Measurements from ENCODE around the gene FHIT.

Gene FHIT

GRCh38 chr3:60266444-60266843, 984.8 kb downstream of the FHIT start:
- no peak overlapping the region for H3K9ac ChIP-seq
- no peak overlapping the region for H3K4me2 ChIP-seq (ENCODE audit: low read length)
- no peak overlapping the region for H3K27ac ChIP-seq
- H3K9me3 ChIP-seq (ENCODE audit: control insufficient read depth, low read length) = no peaks in the 10 kb centered on the region
- no peaks in the 10 kb centered on the region for H3K36me3 ChIP-seq (ENCODE audit: control insufficient read depth, insufficient read depth, low read length)
- H2AFZ ChIP-seq = no peak overlapping the region
- H3K27me3 ChIP-seq (ENCODE audit: control insufficient read depth, insufficient read depth, low read length) = no peaks in the 10 kb centered on the region
- H3K79me2 ChIP-seq = no peaks in the 10 kb centered on the region
- no peaks in the 10 kb centered on the region for H3K4me1 ChIP-seq
- TF ChIP-seq, protein P1, sequence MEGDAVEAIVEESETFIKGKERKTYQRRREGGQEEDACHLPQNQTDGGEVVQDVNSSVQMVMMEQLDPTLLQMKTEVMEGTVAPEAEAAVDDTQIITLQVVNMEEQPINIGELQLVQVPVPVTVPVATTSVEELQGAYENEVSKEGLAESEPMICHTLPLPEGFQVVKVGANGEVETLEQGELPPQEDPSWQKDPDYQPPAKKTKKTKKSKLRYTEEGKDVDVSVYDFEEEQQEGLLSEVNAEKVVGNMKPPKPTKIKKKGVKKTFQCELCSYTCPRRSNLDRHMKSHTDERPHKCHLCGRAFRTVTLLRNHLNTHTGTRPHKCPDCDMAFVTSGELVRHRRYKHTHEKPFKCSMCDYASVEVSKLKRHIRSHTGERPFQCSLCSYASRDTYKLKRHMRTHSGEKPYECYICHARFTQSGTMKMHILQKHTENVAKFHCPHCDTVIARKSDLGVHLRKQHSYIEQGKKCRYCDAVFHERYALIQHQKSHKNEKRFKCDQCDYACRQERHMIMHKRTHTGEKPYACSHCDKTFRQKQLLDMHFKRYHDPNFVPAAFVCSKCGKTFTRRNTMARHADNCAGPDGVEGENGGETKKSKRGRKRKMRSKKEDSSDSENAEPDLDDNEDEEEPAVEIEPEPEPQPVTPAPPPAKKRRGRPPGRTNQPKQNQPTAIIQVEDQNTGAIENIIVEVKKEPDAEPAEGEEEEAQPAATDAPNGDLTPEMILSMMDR (IDR thresholded peaks at IDR 0.05) = no peak
- H3K4me3 ChIP-seq (ENCODE audit: low read depth, low read length) = no peak overlapping the region

GRCh38 chr3:60263191-60263590, 988.1 kb downstream of the FHIT start:
- Histone ChIP-seq H3K27ac (no peak overlapping the region), H2AFZ (no peak overlapping the region), H3K36me3 (ENCODE audit: control insufficient read depth, insufficient read depth, low read length) (no peaks in the 10 kb centered on the region), H3K4me2 (ENCODE audit: low read length) (no peak overlapping the region), H3K4me1 (no peaks in the 10 kb centered on the region), H3K27me3 (ENCODE audit: control insufficient read depth, insufficient read depth, low read length) (no peaks in the 10 kb centered on the region), H3K79me2 (no peaks in the 10 kb centered on the region), H3K9ac (no peak overlapping the region), H3K4me3 (ENCODE audit: low read depth, low read length) (no peak overlapping the region), H3K9me3 (ENCODE audit: control insufficient read depth, low read length) (no peaks in the 10 kb centered on the region)
- TF ChIP-seq, protein P1 (IDR thresholded peaks at IDR 0.05) = no peak

GRCh38 chr3:60262546-60262945, 988.7 kb downstream of the FHIT start:
- Histone ChIP-seq H3K9me3 (ENCODE audit: control insufficient read depth, low read length) (no peaks in the 10 kb centered on the region), H3K4me2 (ENCODE audit: low read length) (no peak overlapping the region), H3K9ac (no peak overlapping the region), H3K79me2 (no peaks in the 10 kb centered on the region), H3K27ac (no peak overlapping the region), H3K27me3 (ENCODE audit: control insufficient read depth, insufficient read depth, low read length) (no peaks in the 10 kb centered on the region), H3K36me3 (ENCODE audit: control insufficient read depth, insufficient read depth, low read length) (no peaks in the 10 kb centered on the region), H2AFZ (no peak overlapping the region), H3K4me3 (ENCODE audit: low read depth, low read length) (no peak overlapping the region), H3K4me1 (no peaks in the 10 kb centered on the region)
- TF ChIP-seq, protein P1 (IDR thresholded peaks at IDR 0.05) = no peak

DNA sequence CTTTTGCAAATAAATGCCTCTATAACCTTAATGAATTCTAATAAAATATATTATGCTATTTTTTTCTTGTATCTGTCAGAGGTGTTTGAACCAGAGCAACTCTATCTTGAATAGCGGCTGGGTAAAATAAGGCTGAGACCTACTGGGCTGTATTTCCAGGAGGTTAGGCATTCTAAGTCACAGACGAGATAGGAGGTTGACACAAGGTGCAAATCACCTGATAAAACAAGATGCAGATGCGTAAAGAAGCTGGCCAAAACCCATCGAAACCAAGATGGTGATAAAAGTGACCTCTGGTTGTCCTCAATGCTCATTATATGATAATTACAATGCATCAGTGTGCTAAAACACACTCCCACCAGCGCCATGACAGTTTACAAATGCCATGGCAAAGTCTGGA, 990.7 kb downstream of the FHIT start:
- H3K36me3 ChIP-seq (ENCODE audit: control insufficient read depth, insufficient read depth, low read length) = no peaks in the 10 kb centered on the region
- H2AFZ ChIP-seq = no peak overlapping the region
- TF ChIP-seq, protein P1 (IDR thresholded peaks at IDR 0.05) = no peak

DNA sequence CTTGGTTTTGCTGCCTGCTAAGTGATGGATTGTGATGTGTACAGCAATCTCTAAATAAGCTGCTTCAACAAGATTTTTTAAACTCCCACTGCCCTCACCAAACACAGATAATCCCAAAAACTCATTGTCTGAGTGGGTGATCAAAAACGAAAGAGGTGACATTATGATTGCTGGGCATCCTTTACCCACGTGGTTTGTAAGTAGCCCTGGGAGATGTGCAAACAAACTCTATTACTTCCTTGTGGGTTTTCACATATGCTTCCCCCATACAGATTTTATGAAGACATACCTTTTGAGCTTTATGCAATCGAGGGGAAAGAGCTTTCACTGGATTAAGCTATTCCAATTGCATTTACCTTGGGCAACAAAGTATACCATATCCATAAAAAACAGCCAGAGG, 1000.4 kb downstream of the FHIT start:
- Histone ChIP-seq H3K4me2 (ENCODE audit: low read length) (no peak overlapping the region), H3K4me3 (ENCODE audit: low read depth, low read length) (no peak overlapping the region), H3K9me3 (ENCODE audit: control insufficient read depth, low read length) (no peaks in the 10 kb centered on the region), H3K36me3 (ENCODE audit: control insufficient read depth, insufficient read depth, low read length) (no peaks in the 10 kb centered on the region), H3K79me2 (no peaks in the 10 kb centered on the region), H3K4me1 (no peaks in the 10 kb centered on the region), H3K27ac (no peak overlapping the region), H3K9ac (no peak overlapping the region), H2AFZ (no peak overlapping the region), H3K27me3 (ENCODE audit: control insufficient read depth, insufficient read depth, low read length) (no peaks in the 10 kb centered on the region)
- TF ChIP-seq, protein P1 (IDR thresholded peaks at IDR 0.05) = no peak

More for the DNA sequence above, 990.7 kb downstream of the FHIT start:
- H3K4me1 ChIP-seq = no peaks in the 10 kb centered on the region
- H3K9ac ChIP-seq = no peak overlapping the region
- no peaks in the 10 kb centered on the region for H3K9me3 ChIP-seq (ENCODE audit: control insufficient read depth, low read length)
- no peaks in the 10 kb centered on the region for H3K79me2 ChIP-seq
- no peaks in the 10 kb centered on the region for H3K27me3 ChIP-seq (ENCODE audit: control insufficient read depth, insufficient read depth, low read length)
- H3K27ac ChIP-seq = no peak overlapping the region
- no peak overlapping the region for H3K4me3 ChIP-seq (ENCODE audit: low read depth, low read length)
- no peak overlapping the region for H3K4me2 ChIP-seq (ENCODE audit: low read length)
